Measurements from ENCODE around the gene UBTD2. TPM values are rescaled to one million over a fixed set of nuclear protein-coding genes. Genes with fewer than 3 reads are reported as not detected.
"Not testable (repeated sequence)": the region's sequence is repeated elsewhere in the genome, so short reads cannot be mapped to it uniquely, and the experiment has no call there.

The UBTD2 gene
- total RNA-seq, 1 donor from 2014 or later, result 7.1 TPM

- no peak for DNase-seq (ENCODE audit: low spot score)
- ATAC-seq, result no peak
These were observed 31.1 kb downstream of the UBTD2 start for GRCh38 chr5:172252501-172252900.

- no peak for ATAC-seq
These were observed 32.1 kb downstream of the UBTD2 start for GRCh38 chr5:172251419-172251818.

GRCh38 chr5:172248637-172249036 is 34.9 kb downstream of the UBTD2 start:
- ATAC-seq (no peak), DNase-seq (ENCODE audit: low spot score) (no peak)

More at GRCh38 chr5:172251419-172251818, 32.1 kb downstream of the UBTD2 start:
- no peak for DNase-seq (ENCODE audit: low spot score)

DNA sequence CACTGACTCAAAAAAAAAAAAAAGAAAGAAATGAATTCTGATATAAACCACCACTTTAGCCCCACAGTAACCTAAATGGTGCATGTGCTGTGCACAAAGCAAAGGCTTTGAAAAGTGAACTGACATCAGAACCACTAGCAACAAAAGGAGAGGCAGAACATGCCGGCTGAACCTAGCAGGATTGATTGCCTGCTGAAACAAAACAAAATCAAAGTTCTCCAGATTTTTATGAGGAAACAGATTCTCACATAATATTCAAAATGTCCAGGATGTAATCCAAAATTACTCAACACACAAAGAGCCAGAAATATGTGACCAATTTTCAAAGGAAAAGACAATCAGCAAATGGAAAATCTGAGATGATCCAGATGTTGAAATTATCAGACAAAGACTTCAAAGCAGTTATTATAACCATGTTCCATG is 37.9 kb downstream of the UBTD2 start:
- DNase-seq (ENCODE audit: low spot score), result no peak

GRCh38 chr5:172245046-172245445 is 38.5 kb downstream of the UBTD2 start:
- ATAC-seq (no peak), DNase-seq (ENCODE audit: low spot score) (no peak)

More for the DNA sequence above, 37.9 kb downstream of the UBTD2 start:
- ATAC-seq, result no peak

- no peak for DNase-seq (ENCODE audit: low spot score)
These were observed 40.3 kb downstream of the UBTD2 start for GRCh38 chr5:172243302-172243701.

GRCh38 chr5:172238334-172238733 is 45.2 kb downstream of the UBTD2 start:
- DNase-seq (ENCODE audit: low spot score), result no peak
- ATAC-seq, result no peak

More at GRCh38 chr5:172243302-172243701, 40.3 kb downstream of the UBTD2 start:
- ATAC-seq, result no peak

GRCh38 chr5:172235827-172236736 is 47.5 kb downstream of the UBTD2 start:
- ATAC-seq (peak; percentile 73), DNase-seq (ENCODE audit: low spot score) (no peak)

- peak; percentile 25 for ATAC-seq
These were observed 48.3 kb downstream of the UBTD2 start for GRCh38 chr5:172235132-172235780.

GRCh38 chr5:172234031-172234430 is 49.5 kb downstream of the UBTD2 start:
- no peak for ATAC-seq

More at GRCh38 chr5:172235132-172235780, 48.3 kb downstream of the UBTD2 start:
- no peak for DNase-seq (ENCODE audit: low spot score)

GRCh38 chr5:172229904-172230303 is 53.7 kb downstream of the UBTD2 start:
- no peak for ATAC-seq
- no peak for DNase-seq (ENCODE audit: low spot score)

More at GRCh38 chr5:172234031-172234430, 49.5 kb downstream of the UBTD2 start:
- DNase-seq (ENCODE audit: low spot score), result no peak

DNA sequence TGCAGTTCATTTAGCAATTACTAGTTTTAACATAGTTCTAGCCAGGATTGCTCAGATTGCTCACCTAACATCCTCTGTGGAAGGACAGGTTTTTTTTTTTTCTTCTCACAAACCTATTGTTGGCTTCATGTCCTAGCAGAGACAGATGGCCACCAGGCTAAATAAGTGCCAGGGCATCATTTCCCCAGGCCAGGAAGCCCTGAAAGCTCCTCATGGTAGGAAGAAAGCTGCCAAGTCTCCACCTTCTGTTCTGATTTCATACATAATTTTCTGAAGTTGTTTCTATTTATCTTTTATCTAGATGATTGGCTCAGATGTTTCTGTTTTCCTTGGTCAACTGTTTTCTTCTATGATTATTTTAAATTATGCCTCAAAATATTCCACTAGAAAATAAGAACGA is 58.6 kb downstream of the UBTD2 start:
- no peak for ATAC-seq
- no peak for DNase-seq (ENCODE audit: low spot score)

DNA sequence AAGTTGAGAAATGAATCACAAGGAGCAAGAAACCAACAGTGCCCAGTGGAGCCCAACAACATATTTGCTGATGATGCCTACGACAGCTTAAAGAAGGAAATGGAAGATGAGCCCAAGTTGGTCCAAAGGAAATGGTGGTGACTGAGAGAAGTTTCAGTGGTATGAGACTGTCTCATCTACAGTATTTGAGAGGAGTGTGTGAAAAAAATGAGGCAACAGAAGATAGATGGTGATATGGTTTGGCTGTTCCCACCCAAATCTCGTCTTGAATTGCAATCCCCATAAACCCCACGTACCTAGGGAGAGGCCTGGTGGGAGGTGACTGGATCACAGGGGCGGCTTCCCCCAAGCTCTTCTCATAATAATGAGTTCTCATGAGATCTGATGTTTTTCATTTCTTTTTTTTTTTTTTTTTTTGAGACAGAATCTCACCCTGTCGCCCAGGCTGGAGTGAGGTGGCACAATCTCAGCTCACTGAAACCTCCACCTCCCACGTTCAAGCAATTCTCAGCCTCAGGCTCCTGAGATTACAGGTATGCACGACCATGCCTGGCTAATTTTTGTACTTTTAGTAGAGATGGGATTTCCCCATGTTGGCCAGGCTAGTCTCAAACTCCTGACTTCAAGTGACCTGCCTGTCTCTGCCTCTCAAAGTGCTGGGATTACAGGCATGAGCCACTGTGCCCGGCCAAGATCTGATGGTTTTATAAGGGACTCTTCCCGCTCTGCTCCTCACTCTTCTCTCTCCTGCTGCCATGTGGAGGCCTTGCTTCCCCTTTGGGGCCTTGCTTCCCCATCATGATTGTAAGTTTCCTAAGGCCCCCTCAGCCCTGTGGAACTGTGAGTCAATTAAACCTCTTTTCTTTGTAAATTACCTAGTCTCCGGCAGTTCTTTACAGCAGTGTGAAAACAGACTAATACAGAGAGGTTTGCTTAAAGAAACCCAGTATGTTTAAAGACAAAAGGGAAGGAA is 59.4 kb downstream of the UBTD2 start:
- ATAC-seq (no peak), DNase-seq (ENCODE audit: low spot score) (no peak)

GRCh38 chr5:172219296-172219695 is 64.3 kb downstream of the UBTD2 start:
- DNase-seq (ENCODE audit: low spot score), result no peak
- ATAC-seq, result no peak

- DNase-seq (ENCODE audit: low spot score) (no peak), ATAC-seq (no peak)
These were observed 67.2 kb downstream of the UBTD2 start for GRCh38 chr5:172216345-172216744.

DNA sequence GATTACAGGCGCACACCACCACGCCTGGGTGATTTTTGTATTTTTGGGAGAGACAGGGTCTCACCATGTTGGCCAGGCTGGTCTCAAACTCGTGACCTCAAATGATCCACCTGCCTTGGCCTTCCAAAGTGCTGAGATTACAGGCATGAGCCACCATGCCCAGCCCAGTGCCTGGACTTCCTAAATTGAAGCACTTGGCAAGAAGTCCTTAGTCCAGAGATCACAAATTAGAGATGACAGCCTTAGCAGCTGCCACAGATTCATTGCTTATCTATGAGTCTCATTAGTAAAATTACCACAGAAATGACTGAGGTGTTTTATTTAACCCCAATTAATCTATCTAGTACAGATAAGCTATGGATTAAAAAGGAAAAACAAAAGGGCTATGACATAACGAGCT is 70.4 kb downstream of the UBTD2 start:
- ATAC-seq, result no peak
- no peak for DNase-seq (ENCODE audit: low spot score)

DNA sequence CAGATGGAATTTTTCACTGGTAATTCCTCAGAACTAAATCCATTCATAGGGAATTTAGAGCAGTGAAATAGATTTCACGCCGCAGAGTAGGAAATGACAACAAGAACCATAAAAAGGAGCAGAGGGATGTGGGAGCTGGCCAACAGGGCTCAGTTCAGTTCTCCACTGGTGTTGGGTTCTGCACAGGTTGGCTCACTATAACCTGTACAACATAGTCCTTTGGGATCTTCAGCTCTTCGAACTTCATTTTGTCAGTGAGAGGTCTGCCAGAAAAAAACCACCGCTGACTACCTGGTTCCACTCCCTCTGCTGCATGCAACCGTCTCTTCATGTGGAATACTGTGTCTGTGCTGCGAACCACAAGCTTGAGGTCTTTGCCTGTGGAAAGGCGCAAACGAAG is 71.9 kb downstream of the UBTD2 start:
- DNase-seq (ENCODE audit: low spot score) (no peak), ATAC-seq (no peak)

DNA sequence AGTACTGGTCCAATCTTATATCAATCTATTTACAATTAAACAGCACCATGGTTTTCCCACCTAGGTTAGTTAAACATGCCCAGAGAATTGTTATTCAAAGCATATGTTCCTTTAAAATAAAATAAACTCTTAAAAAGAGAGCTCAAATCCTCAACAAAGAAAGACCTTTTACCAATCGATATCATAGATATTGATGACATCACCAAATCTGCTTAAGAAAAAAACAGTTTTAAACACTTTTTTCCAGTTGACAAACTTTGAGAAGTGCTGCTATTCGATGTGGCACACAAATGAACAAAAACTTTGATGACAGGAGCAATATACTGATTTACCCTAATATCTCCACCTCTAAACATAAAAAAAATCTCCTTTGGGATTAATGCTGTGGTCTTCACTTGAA is 73.8 kb downstream of the UBTD2 start:
- DNase-seq (ENCODE audit: low spot score) (no peak), ATAC-seq (no peak)

- DNase-seq (ENCODE audit: low spot score), result no peak
These were observed 76.1 kb downstream of the UBTD2 start for GRCh38 chr5:172207511-172207910.

GRCh38 chr5:172205984-172206383 is 77.6 kb downstream of the UBTD2 start:
- DNase-seq (ENCODE audit: low spot score); ATAC-seq: not testable (repeated sequence)

More at GRCh38 chr5:172207511-172207910, 76.1 kb downstream of the UBTD2 start:
- no peak for ATAC-seq

DNA sequence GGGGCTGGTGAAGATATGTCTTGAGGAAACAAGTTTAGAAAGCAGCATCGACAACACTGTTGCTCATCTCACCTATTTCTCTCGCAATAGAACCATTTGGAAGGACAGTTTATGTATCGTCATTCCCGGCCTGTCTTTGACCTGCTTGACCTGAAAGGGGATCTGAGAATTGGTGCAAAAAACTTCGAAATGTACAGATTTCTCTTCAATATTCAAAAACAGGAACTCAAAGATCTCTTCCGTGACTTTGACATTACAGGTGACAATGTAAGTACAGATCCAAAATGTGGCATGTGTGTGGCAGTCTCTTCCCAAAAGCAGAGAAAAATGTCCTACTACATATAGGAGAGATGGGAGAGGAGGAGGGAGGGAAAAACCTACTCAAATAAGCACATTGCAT is 83.1 kb downstream of the UBTD2 start:
- ATAC-seq (no peak), DNase-seq (ENCODE audit: low spot score) (no peak)

Data from left lobe of liver (tissue), 2 donors.